RWPE2 (cell line): ENCODE data around the gene RAB9B.
A peak's percentile ranks its signal among the peaks of the same experiment; 100 is the strongest.

Source experiments
- ATAC-seq: fragments of 200-7000 bp; cut with Tn5 transposase; 3 replicates; pipeline ENCODE4 v1.9.1; 2021; ENCODE audit warnings: low read depth
- DNase-seq: peaks from one replicate; pipeline ENCODE4 v3.0.0-alpha.2; 2020; ENCODE audit warnings: low spot score
- H3K27ac ChIP-seq: fragments of 450-650 bp; 2 replicates; pipeline ENCODE4 v1.5.1; 2017; ENCODE audit warnings: mild to moderate bottlenecking; ENCODE audit not compliant: poor library complexity, severe bottlenecking
- H3K27me3 ChIP-seq: fragments of 250-450 bp; sonication (Bioruptor Pico); 2 replicates; pipeline ENCODE4 v1.5.1; 2021; ENCODE audit warnings: mild to moderate bottlenecking, moderate library complexity; ENCODE audit not compliant: insufficient read depth, poor library complexity, severe bottlenecking
- H3K36me3 ChIP-seq: fragments of 250-450 bp; sonication (Bioruptor Pico); 2 replicates; pipeline ENCODE4 v1.5.1; 2020; ENCODE audit warnings: low read depth, mild to moderate bottlenecking, moderate library complexity
- H3K4me1 ChIP-seq: fragments of 250-450 bp; sonication (Bioruptor Pico); 2 replicates; pipeline ENCODE4 v1.5.1; 2021; ENCODE audit warnings: mild to moderate bottlenecking, moderate library complexity; ENCODE audit not compliant: insufficient read depth, poor library complexity, severe bottlenecking
- H3K4me3 ChIP-seq: fragments of 250-450 bp; sonication (Bioruptor Pico); 2 replicates; pipeline ENCODE4 v1.5.1; 2021; ENCODE audit warnings: mild to moderate bottlenecking, moderate library complexity; ENCODE audit not compliant: severe bottlenecking
- H3K9me3 ChIP-seq: fragments of 250-450 bp; sonication (Bioruptor Pico); 2 replicates; pipeline ENCODE4 v1.5.1; 2021; ENCODE audit warnings: mild to moderate bottlenecking, moderate library complexity; ENCODE audit not compliant: severe bottlenecking
- CTCF ChIP-seq: fragments of 450-650 bp; IDR thresholded peaks from one replicate; pipeline ENCODE4 v1.5.1; 2017; ENCODE audit warnings: mild to moderate bottlenecking, moderate library complexity; ENCODE audit not compliant: poor library complexity, severe bottlenecking

RAB9B gene

GRCh38 chrX:103776546-103776945, 55.5 kb downstream of the RAB9B start, which contains the start of gene PLP1:
PLP1 (plus strand) TSS chrX:103776840; CDS start chrX:103776996, 156 bp downstream.
- no peak for ATAC-seq
- no peaks in the 10 kb centered on the region for H3K36me3 ChIP-seq

GRCh38 chrX:103774070-103774642, 57.9 kb downstream of the RAB9B start:
- Histone ChIP-seq H3K36me3 (no peaks in the 10 kb centered on the region), H3K4me3 (no peak overlapping the region), H3K27ac (no peak overlapping the region), H3K27me3 (no peaks in the 10 kb centered on the region), H3K4me1 (no peaks in the 10 kb centered on the region), H3K9me3 (no peaks in the 10 kb centered on the region)
- DNase-seq (no peak), ATAC-seq (peak; percentile 70; the same call in 2 of the 3 replicates)
- peak; percentile 67 for TF ChIP-seq CTCF

More at GRCh38 chrX:103776546-103776945, 55.5 kb downstream of the RAB9B start, which contains the start of gene PLP1:
- no peak within 1 kb of the TSS for H3K27ac ChIP-seq
- H3K9me3 ChIP-seq: no peaks in the 10 kb centered on the region
- TF ChIP-seq CTCF: no peak
- no peaks in the 10 kb centered on the region for H3K4me1 ChIP-seq
- no peaks in the 10 kb centered on the region for H3K27me3 ChIP-seq
- no peak within 1 kb of the TSS for H3K4me3 ChIP-seq
- DNase-seq: no peak

GRCh38 chrX:103773445-103773844, 58.6 kb downstream of the RAB9B start:
- Histone ChIP-seq H3K27ac (no peak overlapping the region), H3K36me3 (no peaks in the 10 kb centered on the region), H3K4me1 (no peaks in the 10 kb centered on the region), H3K9me3 (no peaks in the 10 kb centered on the region), H3K27me3 (no peaks in the 10 kb centered on the region), H3K4me3 (no peak overlapping the region)
- TF ChIP-seq CTCF: no peak
- DNase-seq: no peak
- ATAC-seq: no peak
